Pulmonary artery endothelial cell (primary cell): ENCODE results near the gene CDKN2D. TPM values are rescaled to one million over a fixed set of nuclear protein-coding genes. Genes with fewer than 3 reads are reported as not detected.

Experiments used
- DNase-seq: peaks from one replicate; pipeline ENCODE4 v3.0.0-alpha.2; 2011; ENCODE audit warnings: low read depth, low spot score
- total RNA-seq: library from RNA; depleted of rRNA; stranded (reverse); fragments of >200 nt; gene quantifications from 2 replicates; pipeline ENCODE4 v1.2.3, GENCODE V29; 2014

The CDKN2D gene
- total RNA-seq, 1 donor from 2014 or later = 4.7 TPM

DNA sequence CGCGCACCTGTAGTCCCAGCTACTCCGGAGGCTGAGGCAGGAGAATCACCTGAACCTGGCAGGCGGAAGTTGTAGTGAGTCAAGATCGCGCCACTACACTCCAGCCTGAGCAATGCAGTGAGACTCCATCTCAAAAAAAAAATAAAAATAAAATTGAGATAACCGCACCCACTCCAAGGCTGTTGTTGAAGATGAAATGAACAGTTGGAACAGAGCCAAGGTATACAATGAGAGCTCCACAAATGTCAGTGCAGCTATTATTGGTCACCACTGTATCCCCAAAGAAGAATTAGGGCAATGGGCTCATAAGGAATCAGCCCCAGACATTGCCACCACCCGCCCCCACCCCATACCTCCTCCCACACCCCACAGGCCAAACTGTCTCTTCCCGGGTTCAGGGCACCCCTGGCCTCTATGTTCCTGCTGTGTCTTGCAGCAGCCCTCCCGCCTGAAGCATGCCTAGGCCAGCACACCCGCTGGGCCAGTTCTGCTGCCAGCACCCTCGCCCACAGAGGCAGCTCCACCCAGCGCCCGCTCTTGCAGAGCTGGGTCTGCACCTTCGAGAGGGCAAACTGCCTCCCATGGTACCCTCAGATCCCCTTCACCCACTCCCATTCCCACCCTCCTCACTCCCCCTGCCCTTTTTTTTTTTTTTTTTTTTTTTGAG, 48.0 kb downstream of the CDKN2D start:
- no peak for DNase-seq

DNA sequence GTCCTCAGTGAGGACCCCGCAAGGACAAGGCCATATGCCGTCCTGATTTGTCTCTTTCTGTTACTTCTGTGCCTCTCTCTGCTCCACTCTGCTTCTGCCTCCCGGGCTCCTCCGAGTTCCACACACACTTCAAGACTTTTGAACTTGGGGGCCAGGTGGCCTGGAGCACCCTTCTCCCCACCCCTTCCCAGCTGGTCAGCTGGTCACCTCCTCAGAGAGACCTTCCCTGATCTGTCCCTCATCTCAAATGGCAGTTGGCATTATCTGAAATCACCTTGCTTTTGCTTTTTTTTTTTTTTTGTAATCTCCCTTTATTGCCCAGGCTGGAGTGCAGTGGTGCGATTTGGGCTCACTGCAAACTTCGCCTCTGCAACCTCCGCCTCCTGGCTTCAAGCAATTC, 49.4 kb downstream of the CDKN2D start:
- no peak for DNase-seq

DNA sequence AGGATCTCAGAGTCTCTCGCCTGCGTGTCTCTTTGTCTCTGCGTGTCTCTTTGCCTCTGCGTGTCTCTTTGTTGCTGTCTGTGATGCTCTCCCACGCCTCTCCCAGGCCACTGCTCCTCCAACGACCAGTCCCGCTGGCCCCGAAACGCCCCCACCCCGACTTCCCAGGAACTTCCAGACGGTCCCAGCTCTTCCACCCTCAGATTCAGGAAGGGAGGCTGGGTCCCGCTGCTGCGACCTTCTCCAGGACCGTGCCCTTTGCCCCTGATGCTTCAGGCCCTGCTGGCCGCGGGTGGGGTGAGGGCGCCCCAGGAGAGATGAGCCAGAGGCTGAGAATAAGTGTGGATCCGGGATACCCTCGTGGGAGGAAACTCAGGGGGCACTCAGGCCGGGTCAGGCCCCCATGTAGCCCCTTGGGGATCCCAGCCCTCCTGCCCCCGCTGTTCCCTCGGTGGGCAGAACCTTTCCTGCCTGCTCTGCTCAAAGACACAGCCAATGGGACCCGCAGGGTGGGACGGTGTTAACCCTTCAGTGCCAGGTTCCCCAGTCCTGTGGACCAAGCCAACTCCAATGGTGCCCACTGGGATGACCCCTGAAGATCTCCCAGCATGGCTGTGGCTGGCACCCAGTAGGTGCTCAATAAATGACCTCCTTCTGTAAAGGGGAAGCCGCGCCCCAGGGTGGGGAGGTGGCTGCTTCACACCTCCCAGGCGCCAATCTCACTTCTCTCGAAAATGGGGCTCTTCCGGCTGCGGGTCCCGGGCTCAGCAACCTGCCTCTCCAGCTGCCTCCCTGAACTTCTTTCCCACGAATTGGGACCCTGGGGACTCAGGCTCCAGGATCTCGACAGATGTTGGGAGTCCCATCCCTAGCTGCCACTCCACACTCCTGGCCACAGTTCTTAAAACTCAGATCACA, 50.1 kb downstream of the CDKN2D start:
- no peak for DNase-seq

DNA sequence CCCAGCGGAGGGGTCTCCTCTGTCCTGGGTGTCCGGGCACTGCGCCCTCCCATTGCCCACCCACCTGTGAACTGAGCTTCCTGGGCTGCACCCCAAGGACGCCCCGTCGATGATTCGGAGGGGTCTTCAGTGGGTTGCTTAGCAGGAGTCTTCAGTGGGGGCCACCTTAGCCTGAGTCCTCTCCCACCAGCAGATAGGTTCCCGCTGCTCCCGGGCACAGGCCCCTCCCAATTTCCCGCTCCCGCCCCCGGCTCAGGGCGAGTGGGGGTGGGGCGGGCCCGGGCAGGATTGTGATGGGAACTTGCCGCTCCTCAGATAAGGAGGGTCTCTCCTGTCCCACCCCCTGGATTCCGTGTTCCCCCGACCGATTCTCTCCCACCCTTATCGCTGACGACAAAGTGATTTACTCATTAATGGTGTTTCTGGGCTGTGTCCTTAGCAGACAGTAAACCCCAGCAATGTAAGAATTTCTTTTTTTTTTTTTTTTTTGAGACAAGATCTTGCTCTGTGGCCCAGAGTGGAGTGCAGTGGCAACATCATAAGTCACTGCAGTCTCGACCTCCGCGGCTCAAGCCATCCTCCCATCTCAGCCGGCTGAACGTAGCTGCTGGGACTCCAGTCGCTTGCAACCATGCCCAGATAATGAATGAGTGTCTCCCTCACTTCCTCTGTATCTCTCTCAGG, 50.9 kb downstream of the CDKN2D start:
- no peak for DNase-seq

DNA sequence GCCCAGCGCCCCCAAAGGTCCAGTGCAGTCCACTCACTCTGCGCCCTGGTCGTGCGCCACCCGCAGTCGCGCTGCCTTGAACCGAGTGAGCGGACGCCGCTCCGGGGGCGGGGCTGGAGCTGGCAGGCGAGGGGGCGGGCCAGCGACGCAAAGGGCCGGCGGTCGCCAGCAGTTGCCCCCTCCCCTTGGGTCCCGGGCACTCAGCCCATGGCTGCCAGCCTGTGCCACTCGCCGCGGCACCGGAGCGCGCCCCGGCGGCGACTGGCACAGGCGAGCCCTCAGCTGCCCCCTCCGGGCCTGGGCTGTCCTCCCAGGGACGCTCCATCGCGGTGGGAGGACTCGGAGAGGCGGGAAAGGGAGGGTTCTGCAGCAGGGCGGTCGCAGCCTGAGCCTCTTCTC, 51.4 kb downstream of the CDKN2D start, which contains the start of gene S1PR5:
S1PR5 (minus strand) TSS at position 87 of the 399 bp plus-strand sequence. CDS start 2,436 bp downstream, outside the sequence.
- DNase-seq = no peak

DNA sequence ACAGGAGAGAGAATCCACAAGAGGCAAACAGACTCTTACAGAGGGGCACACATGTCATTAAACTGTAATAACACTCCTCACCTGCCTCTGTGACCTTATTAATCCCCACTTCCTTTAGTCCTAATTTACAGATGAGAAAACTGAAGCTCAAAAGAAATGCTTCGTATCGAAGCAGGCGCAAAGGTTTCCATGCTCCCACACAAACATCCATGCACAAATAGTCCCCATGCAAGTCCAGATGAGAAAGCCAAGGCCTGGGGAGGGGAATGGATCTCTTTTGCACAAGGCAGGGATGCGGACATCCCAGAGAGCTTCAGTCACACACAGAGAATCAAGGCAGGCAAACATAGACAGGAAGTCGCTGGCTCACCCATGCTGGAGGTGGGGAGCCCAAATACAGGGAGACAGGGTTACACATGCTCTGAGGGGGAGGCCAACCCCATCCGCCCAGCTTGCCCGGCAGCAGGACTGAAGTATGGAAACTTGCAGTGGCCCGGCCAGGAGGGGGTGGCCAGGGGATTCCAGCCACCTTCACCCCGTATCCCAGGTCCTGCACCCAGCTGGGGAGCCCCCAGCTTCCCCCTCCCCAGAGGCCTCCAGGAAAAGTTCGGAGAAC, 52.0 kb downstream of the CDKN2D start:
- DNase-seq = no peak

Other genes with a start within 250 kb of the CDKN2D start
- 10.3 and 13.8 TPM in 2 replicates for gene RAVER1, start 235.4 kb downstream of the CDKN2D start, total RNA-seq
- gene ICAM3, start 229.4 kb downstream of the CDKN2D start, total RNA-seq = 11.1 TPM in 2 replicates
- gene TYK2, start 188.4 kb downstream of the CDKN2D start, total RNA-seq = 96.9 and 143 TPM in 2 replicates
- 335 and 371 TPM in 2 replicates for gene CDC37, start 165.4 kb downstream of the CDKN2D start, total RNA-seq
- gene PDE4A, start 148.4 kb downstream of the CDKN2D start, total RNA-seq = 2.6 and 2.7 TPM in 2 replicates
- 86.3 and 103 TPM in 2 replicates for gene KEAP1, start 65.6 kb downstream of the CDKN2D start, total RNA-seq
- not detected in 2 replicates for gene S1PR5, start 51.5 kb downstream of the CDKN2D start, total RNA-seq
- gene ATG4D, start 25.1 kb downstream of the CDKN2D start, total RNA-seq = 12.1 and 12.5 TPM in 2 replicates
- gene KRI1, start 3.0 kb downstream of the CDKN2D start, total RNA-seq = 9.8 and 13.7 TPM in 2 replicates
- gene AP1M2, start 18.3 kb upstream of the CDKN2D start, total RNA-seq = not detected in 2 replicates
- 27.3 and 31.0 TPM in 2 replicates for gene SLC44A2, start 56.6 kb upstream of the CDKN2D start, total RNA-seq
- gene ILF3, start 85.4 kb upstream of the CDKN2D start, total RNA-seq = 148 and 178 TPM in 2 replicates
- gene QTRT1, start 132.5 kb upstream of the CDKN2D start, total RNA-seq = 34.6 and 42.4 TPM in 2 replicates
- 116 and 131 TPM in 2 replicates for gene DNM2, start 149.1 kb upstream of the CDKN2D start, total RNA-seq